Mesothelial cell of epicardium (in vitro differentiated cells): ENCODE results near the gene AFAP1. TPM values are rescaled to one million over a fixed set of nuclear protein-coding genes. Genes with fewer than 3 reads are reported as not detected.

Experiments
- DNase-seq, 2 experiments: peaks; one replicate each; pipeline ENCODE4 v3.0.0; 2021; ENCODE audit warnings: low spot score in 2 of 2; ENCODE audit not compliant: unreplicated experiment in 2 of 2
- H3K27ac Mint-ChIP-seq: 2 replicates; pipeline ENCODE4 v1.8.0; 2021; ENCODE audit warnings: mixed read lengths
- H3K27me3 Mint-ChIP-seq: 2 replicates; pipeline ENCODE4 v1.8.0; 2021; ENCODE audit warnings: low read depth, mixed read lengths
- H3K36me3 Mint-ChIP-seq: 2 replicates; pipeline ENCODE4 v1.8.0; 2021; ENCODE audit warnings: mixed read lengths
- H3K4me1 Mint-ChIP-seq: 2 replicates; pipeline ENCODE4 v1.8.0; 2021; ENCODE audit warnings: mixed read lengths
- H3K4me3 Mint-ChIP-seq: 2 replicates; pipeline ENCODE4 v1.8.0; 2021; ENCODE audit warnings: mild to moderate bottlenecking, moderate library complexity, mixed read lengths
- H3K9me3 Mint-ChIP-seq: 2 replicates; pipeline ENCODE4 v1.8.0; 2021; ENCODE audit warnings: mixed read lengths
- total RNA-seq: library from RNA; stranded (reverse); gene quantifications from 3 replicates; pipeline ENCODE4 v1.2.1, GENCODE V29; 2021
- TF ChIP-seq, protein P1 (sequence below): fragments of 200-600 bp; sonication (generic); IDR thresholded peaks from one replicate; pipeline ENCODE4 v1.5.0; 2021; ENCODE audit warnings: antibody characterized with exemption; ENCODE audit not compliant: unreplicated experiment

AFAP1 gene
- total RNA-seq, 1 donor from 2014 or later = 82.4 TPM

DNA sequence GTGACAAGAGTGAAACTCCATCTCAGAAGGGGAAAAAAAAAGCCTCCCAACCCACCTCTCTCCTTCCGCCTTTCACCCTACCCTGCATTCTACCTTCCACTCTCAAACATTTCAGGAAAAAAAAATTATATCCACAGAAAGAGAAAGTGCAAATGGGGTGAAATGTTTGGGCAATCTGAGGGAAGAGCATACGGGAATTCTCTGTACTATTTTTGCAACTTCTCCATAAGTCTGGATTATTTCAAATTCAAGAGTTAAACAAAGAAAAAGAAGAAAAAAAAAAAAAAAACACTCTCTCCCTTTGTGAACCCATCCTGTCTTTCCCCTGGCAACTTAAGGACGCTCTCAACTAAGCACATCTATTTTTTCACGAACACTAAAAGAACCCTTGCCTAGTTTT lies 41.3 kb downstream of the AFAP1 start:
- H3K27ac Mint-ChIP-seq = no peak overlapping the region
- H3K27me3 Mint-ChIP-seq = no peaks in the 10 kb centered on the region
- H3K36me3 Mint-ChIP-seq = no peaks in the 10 kb centered on the region
- H3K4me3 Mint-ChIP-seq = no peak overlapping the region
- H3K9me3 Mint-ChIP-seq = no peaks in the 10 kb centered on the region
- TF ChIP-seq, protein P1, sequence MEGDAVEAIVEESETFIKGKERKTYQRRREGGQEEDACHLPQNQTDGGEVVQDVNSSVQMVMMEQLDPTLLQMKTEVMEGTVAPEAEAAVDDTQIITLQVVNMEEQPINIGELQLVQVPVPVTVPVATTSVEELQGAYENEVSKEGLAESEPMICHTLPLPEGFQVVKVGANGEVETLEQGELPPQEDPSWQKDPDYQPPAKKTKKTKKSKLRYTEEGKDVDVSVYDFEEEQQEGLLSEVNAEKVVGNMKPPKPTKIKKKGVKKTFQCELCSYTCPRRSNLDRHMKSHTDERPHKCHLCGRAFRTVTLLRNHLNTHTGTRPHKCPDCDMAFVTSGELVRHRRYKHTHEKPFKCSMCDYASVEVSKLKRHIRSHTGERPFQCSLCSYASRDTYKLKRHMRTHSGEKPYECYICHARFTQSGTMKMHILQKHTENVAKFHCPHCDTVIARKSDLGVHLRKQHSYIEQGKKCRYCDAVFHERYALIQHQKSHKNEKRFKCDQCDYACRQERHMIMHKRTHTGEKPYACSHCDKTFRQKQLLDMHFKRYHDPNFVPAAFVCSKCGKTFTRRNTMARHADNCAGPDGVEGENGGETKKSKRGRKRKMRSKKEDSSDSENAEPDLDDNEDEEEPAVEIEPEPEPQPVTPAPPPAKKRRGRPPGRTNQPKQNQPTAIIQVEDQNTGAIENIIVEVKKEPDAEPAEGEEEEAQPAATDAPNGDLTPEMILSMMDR = no peak
- peaks cover 78% of the 10 kb centered on the region for H3K4me1 Mint-ChIP-seq
- DNase-seq = no peak

DNA sequence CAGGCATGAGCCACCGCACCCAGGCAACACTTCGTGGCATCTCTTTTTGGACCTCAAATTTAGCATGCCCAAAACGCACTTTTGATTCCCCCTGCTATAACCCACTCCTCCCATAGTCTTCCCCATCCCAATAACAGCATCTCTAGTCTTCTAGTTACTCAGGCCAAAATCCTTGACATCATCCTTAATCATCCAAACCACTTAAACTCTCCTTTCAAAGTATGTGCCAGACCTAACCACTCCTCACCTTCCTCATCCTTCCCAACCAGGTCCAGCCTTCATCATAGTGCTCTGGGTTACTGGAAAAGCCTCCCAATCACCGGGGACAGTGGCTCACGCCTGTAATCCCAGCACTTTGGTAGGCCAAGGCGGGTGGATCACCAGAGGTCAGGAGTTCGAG lies 41.9 kb downstream of the AFAP1 start:
- Mint-ChIP-seq H3K27ac (no peak overlapping the region), H3K27me3 (no peaks in the 10 kb centered on the region), H3K4me1 (peaks cover 73% of the 10 kb centered on the region), H3K4me3 (no peak overlapping the region), H3K9me3 (no peaks in the 10 kb centered on the region), H3K36me3 (no peaks in the 10 kb centered on the region)
- DNase-seq = no peak
- TF ChIP-seq, protein P1 = no peak

DNA sequence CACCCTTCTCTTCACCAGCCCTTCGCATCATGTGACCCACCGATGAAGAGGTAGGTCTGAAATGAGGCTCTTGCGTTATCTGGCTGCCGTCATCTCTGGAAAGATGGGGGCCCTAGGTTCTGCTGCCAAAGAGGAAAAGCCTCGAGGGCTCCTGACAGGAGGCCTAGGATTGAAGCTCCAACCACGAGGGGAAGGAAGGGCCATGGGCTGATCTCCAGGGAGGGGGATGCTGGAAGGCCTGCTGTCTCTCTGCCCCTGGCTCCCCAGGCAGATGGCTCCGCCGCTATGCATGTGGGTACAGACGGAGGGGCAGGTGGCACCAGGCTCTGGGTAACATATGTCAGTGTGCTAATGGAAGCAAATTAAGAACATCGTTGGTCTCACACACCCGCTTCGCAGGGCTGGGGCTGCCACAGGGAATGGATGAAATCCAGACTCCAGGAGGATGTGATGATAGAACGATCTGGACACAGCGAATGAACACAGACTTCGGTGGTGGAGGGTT lies 44.9 kb downstream of the AFAP1 start:
- Mint-ChIP-seq H3K9me3 (peaks cover 3% of the 10 kb centered on the region), H3K4me1 (peaks cover 68% of the 10 kb centered on the region), H3K4me3 (no peak overlapping the region), H3K27me3 (no peaks in the 10 kb centered on the region), H3K36me3 (peaks cover 8% of the 10 kb centered on the region), H3K27ac (peak overlapping the region; percentile 89)
- DNase-seq = no peak
- TF ChIP-seq, protein P1 = no peak

DNA sequence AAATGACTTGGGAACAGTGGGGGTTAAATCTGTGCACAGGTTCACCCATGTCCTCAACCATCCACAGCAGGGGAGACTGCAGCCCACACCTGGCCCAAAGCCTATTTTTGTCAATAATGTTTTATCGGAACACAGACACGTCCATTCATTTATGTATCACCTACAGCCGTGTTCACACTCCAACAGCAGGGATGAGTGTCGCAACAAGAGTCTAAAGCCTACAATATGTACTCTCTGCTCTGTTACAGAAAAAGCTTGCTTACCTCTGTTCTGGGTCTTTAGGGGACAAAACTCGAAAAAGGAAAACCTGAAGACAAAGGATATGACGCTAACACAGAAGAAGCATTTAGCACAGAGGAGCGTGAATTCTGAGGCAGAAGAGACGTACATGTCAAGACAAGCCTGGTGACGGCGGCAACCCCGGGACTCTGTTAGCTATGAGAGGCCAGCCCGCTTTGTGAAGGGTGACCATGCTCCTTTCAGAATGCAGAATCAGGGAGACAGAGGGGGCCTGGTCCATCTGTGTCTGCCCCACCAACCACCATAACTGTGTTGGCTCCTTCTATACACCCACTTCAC lies 45.5 kb downstream of the AFAP1 start:
- peaks cover 64% of the 10 kb centered on the region for H3K4me1 Mint-ChIP-seq
- no peak overlapping the region for H3K4me3 Mint-ChIP-seq
- H3K9me3 Mint-ChIP-seq = peaks cover 3% of the 10 kb centered on the region
- peaks cover 8% of the 10 kb centered on the region for H3K36me3 Mint-ChIP-seq
- TF ChIP-seq, protein P1 = no peak
- peak overlapping the region; percentile 89 for H3K27ac Mint-ChIP-seq
- H3K27me3 Mint-ChIP-seq = no peaks in the 10 kb centered on the region
- DNase-seq = no peak

DNA sequence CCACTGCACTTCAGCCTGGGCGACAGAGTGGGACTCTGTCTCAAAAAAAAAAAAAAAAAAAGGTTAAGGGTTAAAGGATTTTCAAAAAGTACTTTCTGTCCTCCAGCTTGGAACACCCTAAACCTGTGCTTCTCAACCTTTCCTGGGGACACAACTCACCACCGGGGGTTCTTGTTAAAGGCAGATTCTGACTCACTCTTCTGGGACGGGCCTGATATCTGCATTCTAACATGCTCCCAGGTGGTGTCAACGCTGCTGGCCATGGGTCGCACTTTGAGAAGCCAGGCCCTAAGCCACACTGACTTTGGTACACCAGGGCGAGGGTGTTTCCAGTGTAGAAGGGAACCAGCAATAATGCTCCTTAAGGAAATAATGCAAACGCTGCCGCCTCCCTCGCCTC lies 46.1 kb downstream of the AFAP1 start:
- peak overlapping the region; percentile 89 for H3K27ac Mint-ChIP-seq
- TF ChIP-seq, protein P1 = no peak
- H3K9me3 Mint-ChIP-seq = peaks cover 3% of the 10 kb centered on the region
- no peak overlapping the region for H3K4me3 Mint-ChIP-seq
- no peaks in the 10 kb centered on the region for H3K27me3 Mint-ChIP-seq
- DNase-seq = no peak
- peaks cover 8% of the 10 kb centered on the region for H3K36me3 Mint-ChIP-seq
- peaks cover 61% of the 10 kb centered on the region for H3K4me1 Mint-ChIP-seq
